Endodermal cell (in vitro differentiated cells): Measurements from ENCODE around the gene NHLH1. TPM values are rescaled to one million over a fixed set of nuclear protein-coding genes. Genes with fewer than 3 reads are reported as not detected.
"Not testable (repeated sequence)": the region's sequence is repeated elsewhere in the genome, so short reads cannot be mapped to it uniquely, and the experiment has no call there.

Source experiments
- DNase-seq: peaks from one replicate; pipeline ENCODE4 v3.0.0-alpha.2; 2017
- H3K27ac ChIP-seq: 2 replicates; pipeline ENCODE4 v1.5.1; 2013; ENCODE audit warnings: mild to moderate bottlenecking, low read depth, low read length, moderate library complexity
- H3K27me3 ChIP-seq: 2 replicates; pipeline ENCODE4 v1.6.1; 2013; ENCODE audit warnings: mild to moderate bottlenecking, low read length, moderate library complexity; ENCODE audit not compliant: insufficient read depth, control insufficient read depth, poor library complexity, severe bottlenecking
- H3K36me3 ChIP-seq: 2 replicates; pipeline ENCODE4 v1.7.0; 2013; ENCODE audit warnings: mild to moderate bottlenecking, low read length, moderate library complexity; ENCODE audit not compliant: control insufficient read depth, insufficient read depth
- H3K4me1 ChIP-seq: one replicate; pipeline ENCODE4 v1.7.0; 2013; ENCODE audit warnings: low read length; ENCODE audit not compliant: control insufficient read depth, insufficient read depth
- H3K4me3 ChIP-seq: 2 replicates; pipeline ENCODE4 v1.5.1; 2013; ENCODE audit warnings: mild to moderate bottlenecking, low read length, moderate library complexity
- H3K9ac ChIP-seq: 2 replicates; pipeline ENCODE4 v1.6.1; 2013; ENCODE audit warnings: mild to moderate bottlenecking, low read length, moderate library complexity; ENCODE audit not compliant: poor library complexity, severe bottlenecking; ENCODE audit errors: extremely low read depth
- H3K9me3 ChIP-seq: 2 replicates; pipeline ENCODE4 v1.6.1; 2013; ENCODE audit warnings: mild to moderate bottlenecking, low read length, moderate library complexity; ENCODE audit not compliant: control insufficient read depth
- H3K27ac Mint-ChIP-seq: 2 replicates; pipeline ENCODE4 v1.8.0; 2020; ENCODE audit warnings: mixed read lengths
- H3K27me3 Mint-ChIP-seq: 2 replicates; pipeline ENCODE4 v1.8.0; 2021; ENCODE audit warnings: mild to moderate bottlenecking, mixed read lengths; ENCODE audit not compliant: insufficient read depth
- H3K36me3 Mint-ChIP-seq: 2 replicates; pipeline ENCODE4 v1.8.0; 2020; ENCODE audit warnings: low read depth, mixed read lengths
- H3K4me1 Mint-ChIP-seq: 2 replicates; pipeline ENCODE4 v1.8.0; 2020; ENCODE audit warnings: mixed read lengths
- H3K4me3 Mint-ChIP-seq: 2 replicates; pipeline ENCODE4 v1.8.0; 2020; ENCODE audit warnings: mild to moderate bottlenecking, moderate library complexity, mixed read lengths
- H3K9me3 Mint-ChIP-seq: 2 replicates; pipeline ENCODE4 v1.8.0; 2020; ENCODE audit warnings: mild to moderate bottlenecking, mixed read lengths
- WGBS, 2 experiments: methylation state at CpG; one replicate each; pipeline versions ENCODE4 v1.1.5 to v1.1.7; 2013; ENCODE audit warnings: missing lambda C conversion rate in 2 of 2, mixed read lengths in 1 of 2; ENCODE audit not compliant: insufficient coverage in 1 of 2, insufficient read length in 1 of 2; 5-methylcytosine and 5-hydroxymethylcytosine counted together
- total RNA-seq, 2 donors: library from RNA; stranded (reverse); fragmentation: NEBNext Ultra II Directional in 1 of 2; extraction: Animal tissue kit (Norgen Biotek cat#: 25700) in 1 of 2; gene quantifications; 2 replicates in 1 of 2; 3 replicates in 1 of 2; pipeline ENCODE4 v1.2.1, GENCODE V29; 2021
- TF ChIP-seq, protein P1 (sequence below): fragments of 200-600 bp; sonication (generic); conservative IDR thresholded peaks from 2 replicates; pipeline ENCODE4 v1.5.0; 2021; ENCODE audit warnings: antibody characterized with exemption, mild to moderate bottlenecking

Gene NHLH1
- total RNA-seq, 2 donors from 2014 or later: 0.31 to 0.57 TPM

DNA sequence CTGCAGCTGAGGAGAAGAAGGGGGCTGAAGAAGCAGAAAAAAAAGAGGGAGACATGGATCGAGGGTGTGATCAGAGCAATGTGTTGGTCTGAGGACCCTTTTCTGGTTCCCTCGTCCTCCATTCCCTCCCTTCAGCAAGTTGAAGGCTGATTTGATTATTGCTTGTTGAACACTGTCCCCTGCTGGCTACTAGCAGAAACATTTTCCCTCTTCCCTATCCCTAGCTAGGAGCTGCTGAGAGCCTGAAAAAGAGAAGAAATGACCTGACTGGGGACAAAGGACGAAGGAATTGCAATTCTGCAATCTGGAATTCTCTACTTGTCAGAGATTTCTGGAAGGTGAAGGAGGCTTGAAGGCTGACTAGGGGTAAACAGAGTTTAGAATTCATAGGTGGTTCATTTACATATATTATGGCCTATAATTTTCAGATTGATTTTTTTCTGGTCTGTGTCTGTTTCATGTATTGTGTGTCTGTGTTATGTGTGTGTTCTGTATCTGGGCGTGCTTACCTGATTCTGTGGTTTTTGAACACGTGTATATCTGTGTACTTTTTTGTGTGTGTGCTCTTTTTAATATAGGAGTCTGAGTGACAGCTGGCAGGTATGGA is 9.8 kb downstream of the NHLH1 start:
- peaks cover 23% of the 10 kb centered on the region for H3K4me1 Mint-ChIP-seq
- peaks cover 10% of the 10 kb centered on the region for H3K4me1 ChIP-seq
- H3K9me3 ChIP-seq: no peaks in the 10 kb centered on the region
- no peak overlapping the region for H3K4me3 Mint-ChIP-seq
- no peak overlapping the region for H3K9ac ChIP-seq
- H3K9me3 Mint-ChIP-seq: no peaks in the 10 kb centered on the region
- H3K27me3 ChIP-seq: no peaks in the 10 kb centered on the region
- peak; percentile 78 for DNase-seq
- no peaks in the 10 kb centered on the region for H3K36me3 ChIP-seq
- TF ChIP-seq, protein P1, sequence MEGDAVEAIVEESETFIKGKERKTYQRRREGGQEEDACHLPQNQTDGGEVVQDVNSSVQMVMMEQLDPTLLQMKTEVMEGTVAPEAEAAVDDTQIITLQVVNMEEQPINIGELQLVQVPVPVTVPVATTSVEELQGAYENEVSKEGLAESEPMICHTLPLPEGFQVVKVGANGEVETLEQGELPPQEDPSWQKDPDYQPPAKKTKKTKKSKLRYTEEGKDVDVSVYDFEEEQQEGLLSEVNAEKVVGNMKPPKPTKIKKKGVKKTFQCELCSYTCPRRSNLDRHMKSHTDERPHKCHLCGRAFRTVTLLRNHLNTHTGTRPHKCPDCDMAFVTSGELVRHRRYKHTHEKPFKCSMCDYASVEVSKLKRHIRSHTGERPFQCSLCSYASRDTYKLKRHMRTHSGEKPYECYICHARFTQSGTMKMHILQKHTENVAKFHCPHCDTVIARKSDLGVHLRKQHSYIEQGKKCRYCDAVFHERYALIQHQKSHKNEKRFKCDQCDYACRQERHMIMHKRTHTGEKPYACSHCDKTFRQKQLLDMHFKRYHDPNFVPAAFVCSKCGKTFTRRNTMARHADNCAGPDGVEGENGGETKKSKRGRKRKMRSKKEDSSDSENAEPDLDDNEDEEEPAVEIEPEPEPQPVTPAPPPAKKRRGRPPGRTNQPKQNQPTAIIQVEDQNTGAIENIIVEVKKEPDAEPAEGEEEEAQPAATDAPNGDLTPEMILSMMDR: peak; percentile 95
- H3K27ac ChIP-seq: peak overlapping the region; percentile 85
- H3K27ac Mint-ChIP-seq: peak overlapping the region; percentile 59
- H3K4me3 ChIP-seq: no peak overlapping the region
- H3K36me3 Mint-ChIP-seq: no peaks in the 10 kb centered on the region
- H3K27me3 Mint-ChIP-seq: no peaks in the 10 kb centered on the region
- WGBS, 2 experiments: 28 to 30% methylated on average over 5 of the region's 5 CpGs

DNA sequence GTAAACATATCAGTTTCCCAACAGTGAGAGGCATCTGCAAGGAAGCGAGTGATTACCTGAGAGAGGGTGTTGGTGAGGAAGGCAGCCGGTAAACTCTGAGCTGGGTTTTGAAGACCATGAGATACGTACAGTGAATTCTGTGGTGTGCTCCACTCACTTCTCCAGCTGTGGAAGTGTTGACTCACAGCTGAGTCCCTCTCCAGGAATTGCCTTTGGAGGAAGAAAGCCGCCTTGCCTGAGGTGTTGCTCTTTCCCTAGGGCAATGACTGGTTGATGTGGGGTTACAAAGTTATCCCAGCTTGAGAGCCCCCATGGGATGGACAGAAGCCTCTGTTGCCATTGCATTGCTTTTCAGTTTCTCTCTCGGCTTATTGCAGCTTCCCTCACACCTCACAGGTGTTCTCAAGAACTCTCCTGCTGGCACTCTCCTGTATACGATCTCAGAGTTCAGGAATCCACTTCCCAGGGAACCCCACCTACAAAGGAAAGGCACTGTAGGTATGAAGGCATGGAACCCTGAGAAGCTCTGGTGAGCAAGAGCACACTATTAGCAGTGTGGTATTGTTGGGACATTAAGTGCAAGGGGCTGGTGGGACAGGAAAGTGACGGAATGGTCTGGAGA is 10.8 kb downstream of the NHLH1 start:
- H3K9ac ChIP-seq: no peak overlapping the region
- peak overlapping the region; percentile 59 for H3K27ac Mint-ChIP-seq
- 81 to 89% methylated on average over 6 to 7 of the region's 7 CpGs for WGBS, 2 experiments

DNA sequence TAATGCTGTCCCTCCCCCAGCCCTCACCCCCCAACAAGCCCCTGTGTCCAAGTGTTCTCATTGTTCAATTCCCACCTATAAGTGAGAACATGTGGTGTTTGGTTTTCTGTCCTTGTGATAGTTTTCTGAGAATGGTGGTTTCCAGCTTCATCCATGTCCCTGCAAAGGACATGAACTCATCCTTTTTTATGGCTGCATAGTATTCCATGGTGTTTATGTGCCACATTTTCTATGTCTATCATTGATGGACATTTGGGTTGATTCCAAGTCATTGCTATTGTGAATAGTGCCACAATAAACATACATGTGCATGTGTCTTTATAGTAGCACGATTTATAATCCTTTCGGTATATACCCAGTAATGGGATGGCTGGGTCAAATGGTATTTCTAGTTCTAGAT is 17.9 kb downstream of the NHLH1 start:
- DNase-seq, H3K27ac ChIP-seq, H3K36me3 ChIP-seq, H3K36me3 Mint-ChIP-seq, H3K27ac Mint-ChIP-seq, H3K27me3 ChIP-seq, H3K4me1 ChIP-seq, H3K4me3 ChIP-seq, H3K9me3 ChIP-seq, H3K4me1 Mint-ChIP-seq, H3K4me3 Mint-ChIP-seq, H3K9ac ChIP-seq: not testable (repeated sequence)
- peaks cover 28% of the 10 kb centered on the region for H3K27me3 Mint-ChIP-seq
- 100% methylated on average over 2 of the region's 2 CpGs for WGBS, 2 experiments
- peaks cover 14% of the 10 kb centered on the region for H3K9me3 Mint-ChIP-seq

More for the DNA sequence above, 10.8 kb downstream of the NHLH1 start:
- Mint-ChIP-seq H3K27me3 (no peaks in the 10 kb centered on the region), H3K36me3 (no peaks in the 10 kb centered on the region), H3K9me3 (no peaks in the 10 kb centered on the region), H3K4me3 (no peak overlapping the region), H3K4me1 (peaks cover 23% of the 10 kb centered on the region)
- peaks cover 10% of the 10 kb centered on the region for H3K4me1 ChIP-seq
- TF ChIP-seq, protein P1: no peak
- H3K27ac ChIP-seq: no peak overlapping the region
- no peak for DNase-seq
- H3K9me3 ChIP-seq: no peaks in the 10 kb centered on the region
- no peak overlapping the region for H3K4me3 ChIP-seq
- H3K36me3 ChIP-seq: no peaks in the 10 kb centered on the region
- H3K27me3 ChIP-seq: no peaks in the 10 kb centered on the region

DNA sequence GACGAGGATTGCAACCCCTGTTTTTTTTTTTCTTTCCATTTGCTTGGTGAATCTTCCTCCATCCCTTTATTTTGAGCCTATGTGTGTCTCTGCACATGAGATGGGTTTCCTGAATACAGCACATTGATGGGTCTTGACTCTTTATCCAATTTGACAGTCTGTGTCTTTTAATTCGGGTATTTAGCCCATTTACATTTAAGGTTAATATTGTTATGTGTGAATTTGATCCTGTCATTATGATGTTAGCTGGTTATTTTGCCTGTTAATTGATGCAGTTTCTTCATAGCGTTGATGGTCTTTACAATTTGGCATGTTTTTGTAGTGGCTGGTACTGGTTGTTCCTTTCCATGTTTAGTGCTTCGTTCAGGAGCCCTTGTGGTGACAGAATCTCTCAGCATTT is 21.5 kb downstream of the NHLH1 start:
- DNase-seq, H3K4me1 ChIP-seq, H3K4me1 Mint-ChIP-seq, H3K4me3 ChIP-seq, H3K9me3 ChIP-seq, H3K27ac ChIP-seq, H3K36me3 Mint-ChIP-seq, H3K27me3 ChIP-seq, H3K36me3 ChIP-seq, H3K4me3 Mint-ChIP-seq, H3K9ac ChIP-seq, H3K27ac Mint-ChIP-seq: not testable (repeated sequence)
- 49% methylated on average over 3 of the region's 4 CpGs; no CpG with 5 or more reads in 1 of the 2 experiments for WGBS, 2 experiments
- Mint-ChIP-seq H3K9me3 (peaks cover 14% of the 10 kb centered on the region), H3K27me3 (peaks cover 28% of the 10 kb centered on the region)
